MM.1S (cell line): Measurements from ENCODE around the gene KCNT1.

Experiments
- DNase-seq: peaks from one replicate; pipeline ENCODE4 v3.0.0-alpha.2; 2015
- H2AFZ ChIP-seq: fragments of 300-600 bp; sonication (generic); 2 replicates; pipeline ENCODE4 v1.6.0; 2016; ENCODE audit warnings: antibody characterized with exemption, low read length
- H3F3A ChIP-seq: fragments of 300-600 bp; sonication (generic); 2 replicates; pipeline ENCODE4 v1.6.1; 2016; ENCODE audit warnings: mild to moderate bottlenecking, antibody characterized with exemption, low read length, moderate library complexity, mixed read lengths; ENCODE audit not compliant: insufficient read depth
- H3K27ac ChIP-seq: fragments of 300-600 bp; sonication (generic); 2 replicates; pipeline ENCODE4 v1.5.1; 2016; ENCODE audit warnings: mild to moderate bottlenecking, low read length
- H3K27me3 ChIP-seq: fragments of 300-600 bp; sonication (generic); replicated peaks from 2 replicates; pipeline ENCODE4 v1.6.0; 2016; ENCODE audit warnings: low read length; ENCODE audit not compliant: insufficient read depth
- H3K36me3 ChIP-seq: fragments of 300-600 bp; sonication (generic); replicated peaks from 2 replicates; pipeline ENCODE4 v1.6.1; 2016; ENCODE audit warnings: mild to moderate bottlenecking, low read length, mixed read lengths; ENCODE audit not compliant: insufficient read depth
- H3K4me1 ChIP-seq: fragments of 300-600 bp; sonication (generic); 2 replicates; pipeline ENCODE4 v1.6.1; 2016; ENCODE audit warnings: low read length, mixed read lengths
- H3K4me2 ChIP-seq: fragments of 300-600 bp; sonication (generic); 2 replicates; pipeline ENCODE4 v1.6.0; 2016; ENCODE audit warnings: low read depth, low read length
- H3K4me3 ChIP-seq: fragments of 300-600 bp; sonication (generic); 2 replicates; pipeline ENCODE4 v1.5.1; 2016; ENCODE audit warnings: low read length, mixed read lengths
- H3K79me2 ChIP-seq: fragments of 300-600 bp; sonication (generic); 2 replicates; pipeline ENCODE4 v1.6.1; 2016; ENCODE audit warnings: mixed run types, low read length, mixed read lengths
- H3K9ac ChIP-seq: fragments of 300-600 bp; sonication (generic); 2 replicates; pipeline ENCODE4 v1.6.1; 2016; ENCODE audit warnings: low read length, mixed read lengths
- H3K9me2 ChIP-seq: fragments of 300-600 bp; sonication (generic); replicated peaks from 2 replicates; pipeline ENCODE4 v1.6.1; 2016; ENCODE audit warnings: mild to moderate bottlenecking, low read length, mixed read lengths; ENCODE audit not compliant: insufficient read depth
- H3K9me3 ChIP-seq: fragments of 300-600 bp; sonication (generic); replicated peaks from 2 replicates; pipeline ENCODE4 v1.6.1; 2016; ENCODE audit warnings: mild to moderate bottlenecking, low read length, mixed read lengths; ENCODE audit not compliant: insufficient read depth
- H4K20me1 ChIP-seq: fragments of 300-600 bp; sonication (generic); 2 replicates; pipeline ENCODE4 v1.6.1; 2016; ENCODE audit warnings: mild to moderate bottlenecking, low read length, moderate library complexity, mixed read lengths; ENCODE audit not compliant: insufficient read depth
- EZH2 ChIP-seq: fragments of 300-600 bp; sonication (generic); optimal IDR thresholded peaks from 2 replicates; pipeline ENCODE3; 2017; ENCODE audit warnings: low read depth, mild to moderate bottlenecking, antibody characterized with exemption, low read length, mixed read lengths
- EZH2phosphoT487 ChIP-seq: fragments of 300-600 bp; sonication (generic); IDR thresholded peaks from 2 replicates; pipeline ENCODE4 v1.6.1; 2018; ENCODE audit warnings: antibody characterized with exemption, low read length
- TF ChIP-seq, protein P1 (sequence below): fragments of 300-600 bp; sonication (generic); IDR thresholded peaks from 2 replicates; pipeline ENCODE4 v1.5.1; 2016; ENCODE audit warnings: antibody characterized with exemption, low read length, mixed read lengths

KCNT1 gene

DNA sequence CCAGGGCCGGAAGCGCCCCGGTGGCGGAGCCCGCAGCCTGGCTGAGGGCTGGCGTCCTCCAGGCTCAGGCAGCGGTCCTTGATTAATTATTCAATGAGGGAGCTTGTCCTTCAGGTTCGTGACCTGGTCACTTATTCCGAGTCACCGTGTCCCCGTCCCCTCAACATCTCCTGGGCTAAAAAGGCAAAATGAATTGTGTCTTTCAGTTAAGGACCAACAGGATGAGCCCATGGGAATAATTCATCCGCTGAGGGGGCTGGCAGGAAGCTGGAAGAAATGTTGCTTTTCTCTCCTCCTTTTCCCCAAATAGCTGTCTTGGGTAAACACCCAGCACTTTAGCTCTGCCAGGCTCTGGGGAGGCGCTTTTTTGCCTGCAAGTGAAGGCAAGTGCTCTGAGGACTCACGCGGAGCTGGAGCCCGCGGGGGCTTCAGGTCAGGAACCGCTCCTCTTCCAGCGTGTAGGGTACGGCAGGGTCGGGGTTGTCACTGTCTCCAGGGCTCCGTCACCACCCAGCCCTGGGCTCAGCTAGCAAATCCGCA lies 13.1 kb downstream of the KCNT1 start:
- H3K36me3 ChIP-seq, result no peaks in the 10 kb centered on the region
- no peaks in the 10 kb centered on the region for H3K79me2 ChIP-seq
- no peak overlapping the region for H3K4me3 ChIP-seq
- no peak overlapping the region for H3K9ac ChIP-seq
- no peaks in the 10 kb centered on the region for H3K9me3 ChIP-seq
- DNase-seq, result no peak
- H4K20me1 ChIP-seq, result no peaks in the 10 kb centered on the region
- H3F3A ChIP-seq, result no peaks in the 10 kb centered on the region
- H3K27ac ChIP-seq, result no peak overlapping the region
- TF ChIP-seq EZH2 (no peak), EZH2phosphoT487 (no peak)
- TF ChIP-seq, protein P1, sequence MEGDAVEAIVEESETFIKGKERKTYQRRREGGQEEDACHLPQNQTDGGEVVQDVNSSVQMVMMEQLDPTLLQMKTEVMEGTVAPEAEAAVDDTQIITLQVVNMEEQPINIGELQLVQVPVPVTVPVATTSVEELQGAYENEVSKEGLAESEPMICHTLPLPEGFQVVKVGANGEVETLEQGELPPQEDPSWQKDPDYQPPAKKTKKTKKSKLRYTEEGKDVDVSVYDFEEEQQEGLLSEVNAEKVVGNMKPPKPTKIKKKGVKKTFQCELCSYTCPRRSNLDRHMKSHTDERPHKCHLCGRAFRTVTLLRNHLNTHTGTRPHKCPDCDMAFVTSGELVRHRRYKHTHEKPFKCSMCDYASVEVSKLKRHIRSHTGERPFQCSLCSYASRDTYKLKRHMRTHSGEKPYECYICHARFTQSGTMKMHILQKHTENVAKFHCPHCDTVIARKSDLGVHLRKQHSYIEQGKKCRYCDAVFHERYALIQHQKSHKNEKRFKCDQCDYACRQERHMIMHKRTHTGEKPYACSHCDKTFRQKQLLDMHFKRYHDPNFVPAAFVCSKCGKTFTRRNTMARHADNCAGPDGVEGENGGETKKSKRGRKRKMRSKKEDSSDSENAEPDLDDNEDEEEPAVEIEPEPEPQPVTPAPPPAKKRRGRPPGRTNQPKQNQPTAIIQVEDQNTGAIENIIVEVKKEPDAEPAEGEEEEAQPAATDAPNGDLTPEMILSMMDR, result no peak
- peaks cover 87% of the 10 kb centered on the region for H3K27me3 ChIP-seq
- H3K9me2 ChIP-seq, result no peaks in the 10 kb centered on the region
- H3K4me1 ChIP-seq, result no peaks in the 10 kb centered on the region
- no peak overlapping the region for H2AFZ ChIP-seq
- no peak overlapping the region for H3K4me2 ChIP-seq

DNA sequence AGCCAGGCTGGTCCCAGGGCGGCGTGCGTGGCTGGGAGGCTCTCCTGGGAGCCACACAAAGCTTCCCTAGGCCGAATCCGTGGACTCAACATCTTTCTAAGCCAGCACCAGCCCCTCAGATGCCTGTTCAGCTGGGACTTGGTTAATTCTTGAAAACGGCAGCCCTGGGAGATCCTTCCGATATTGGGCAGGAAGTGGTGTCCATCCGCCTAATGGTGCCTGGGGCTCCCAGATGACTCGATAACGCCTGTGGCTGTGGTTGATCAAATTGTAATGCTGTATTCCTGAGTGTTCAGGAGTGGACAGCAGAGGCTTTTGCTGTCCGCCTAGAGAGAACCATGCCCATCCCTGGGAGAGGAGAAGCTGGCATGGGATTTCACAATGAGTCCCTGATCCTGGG lies 14.1 kb downstream of the KCNT1 start:
- Histone ChIP-seq H2AFZ (no peak overlapping the region), H4K20me1 (no peaks in the 10 kb centered on the region), H3K27me3 (peaks cover 86% of the 10 kb centered on the region), H3K9me2 (no peaks in the 10 kb centered on the region), H3K9ac (no peak overlapping the region), H3K4me1 (no peaks in the 10 kb centered on the region), H3K79me2 (no peaks in the 10 kb centered on the region), H3K27ac (no peak overlapping the region), H3K9me3 (no peaks in the 10 kb centered on the region), H3K4me2 (no peak overlapping the region), H3F3A (no peaks in the 10 kb centered on the region), H3K36me3 (no peaks in the 10 kb centered on the region), H3K4me3 (no peak overlapping the region)
- no peak for DNase-seq
- TF ChIP-seq EZH2 (no peak), EZH2phosphoT487 (no peak)
- TF ChIP-seq, protein P1, result no peak

DNA sequence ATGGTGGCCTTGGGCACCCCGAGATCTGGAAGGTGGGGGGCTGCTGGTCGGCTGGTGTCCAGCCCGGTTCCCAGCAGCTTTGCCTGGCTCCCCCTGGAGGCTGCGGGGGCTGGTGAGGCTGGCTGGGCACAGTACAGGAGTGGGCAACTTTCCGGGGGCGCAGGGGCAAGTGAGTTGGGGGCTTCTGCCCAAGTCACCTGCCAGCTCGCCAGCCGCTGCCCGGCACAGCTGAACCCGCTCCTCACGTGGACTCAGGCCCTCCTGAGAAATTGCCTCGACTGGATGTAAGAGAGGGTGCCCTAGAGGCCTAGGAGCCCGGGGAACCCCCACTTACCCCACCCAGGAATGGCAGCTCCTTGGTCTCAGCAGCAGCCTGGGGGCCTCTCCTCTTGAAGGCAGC lies 15.4 kb downstream of the KCNT1 start:
- Histone ChIP-seq H3K9ac (no peak overlapping the region), H3K79me2 (no peaks in the 10 kb centered on the region), H3K27me3 (peaks cover 88% of the 10 kb centered on the region), H4K20me1 (no peaks in the 10 kb centered on the region), H3K4me1 (no peaks in the 10 kb centered on the region), H3K27ac (no peak overlapping the region), H3F3A (no peaks in the 10 kb centered on the region), H3K9me3 (no peaks in the 10 kb centered on the region), H2AFZ (no peak overlapping the region), H3K4me3 (no peak overlapping the region), H3K4me2 (no peak overlapping the region), H3K36me3 (no peaks in the 10 kb centered on the region), H3K9me2 (no peaks in the 10 kb centered on the region)
- TF ChIP-seq, protein P1, result no peak
- TF ChIP-seq EZH2phosphoT487, result no peak
- no peak for TF ChIP-seq EZH2
- no peak for DNase-seq
